GM19455 (cell line): ENCODE results near the gene FYB2.

Source experiments
- ATAC-seq: cut with Tn5 transposase; IDR thresholded peaks from one replicate; pipeline ENCODE4 v1.9.1; 2021; ENCODE audit not compliant: unreplicated experiment

Gene FYB2

DNA sequence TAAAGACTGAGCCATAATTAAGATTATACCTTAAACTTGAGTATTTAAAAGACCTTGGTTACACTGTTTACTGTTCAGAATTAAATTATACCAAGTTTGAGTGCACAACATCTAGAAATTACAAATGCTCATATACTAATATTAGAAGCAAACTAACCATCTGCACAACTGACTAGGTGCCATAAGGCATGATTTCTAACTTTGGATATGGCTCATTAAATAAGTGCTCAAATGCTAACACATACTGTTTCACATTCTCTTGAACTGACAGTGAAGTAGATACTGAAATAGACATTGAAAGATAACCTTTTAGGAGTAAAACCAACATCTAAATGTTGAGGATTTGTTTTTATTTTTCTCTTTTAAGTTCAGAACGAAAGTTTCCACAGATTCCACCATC, 100.0 kb downstream of the FYB2 start:
- ATAC-seq, result no peak

DNA sequence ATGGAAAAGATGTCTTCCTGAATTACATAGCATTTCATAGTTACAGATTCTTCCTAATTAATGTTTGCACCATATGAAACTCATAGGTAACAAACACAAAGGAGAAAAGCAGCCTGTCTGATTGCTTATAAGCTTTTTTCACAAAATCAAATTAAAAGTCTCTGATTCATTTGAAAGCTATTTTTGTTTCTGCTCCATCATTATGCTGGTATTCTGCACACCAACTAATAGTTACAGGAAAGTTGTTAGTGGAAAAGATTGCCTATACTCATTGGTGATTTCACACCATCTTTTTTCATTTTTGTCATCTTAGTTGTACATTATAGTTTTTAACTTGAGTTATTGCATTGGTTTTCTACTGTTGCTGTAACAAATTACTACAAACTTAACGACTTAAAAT, 104.0 kb downstream of the FYB2 start:
- ATAC-seq, result no peak

DNA sequence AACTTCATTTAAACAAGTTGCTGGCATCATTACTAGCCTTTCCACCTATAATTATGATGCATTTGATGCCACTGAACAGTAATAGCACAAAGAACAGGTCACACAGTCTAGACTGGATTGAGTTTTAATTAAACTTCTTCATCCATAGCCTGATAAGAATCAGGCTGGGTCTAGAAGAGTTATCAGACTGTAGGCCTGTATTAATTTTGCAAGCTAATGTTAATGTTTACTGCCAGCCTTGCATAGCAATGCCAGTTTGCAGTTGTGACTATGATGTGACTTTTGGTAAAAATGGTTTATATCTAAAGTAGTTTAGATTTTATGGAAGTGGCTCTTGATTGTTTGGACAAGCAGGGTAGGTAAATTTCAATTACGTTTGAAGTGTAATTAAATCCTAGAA, 106.1 kb downstream of the FYB2 start:
- ATAC-seq, result no peak

- ATAC-seq, result no peak
Observed at GRCh38 chr1:56712150-56712549, 107.1 kb downstream of the FYB2 start.

- no peak for ATAC-seq
Observed at GRCh38 chr1:56710646-56711045, 108.6 kb downstream of the FYB2 start.

- ATAC-seq, result no peak
Observed at GRCh38 chr1:56709995-56710394, 109.2 kb downstream of the FYB2 start.

GRCh38 chr1:56709269-56709880, 109.8 kb downstream of the FYB2 start:
- ATAC-seq, result peak; percentile 82

GRCh38 chr1:56707379-56707778, 111.8 kb downstream of the FYB2 start:
- no peak for ATAC-seq

- no peak for ATAC-seq
Observed at GRCh38 chr1:56703747-56704146, 115.5 kb downstream of the FYB2 start.

- no peak for ATAC-seq
Observed at GRCh38 chr1:56696663-56697062, 122.5 kb downstream of the FYB2 start.

DNA sequence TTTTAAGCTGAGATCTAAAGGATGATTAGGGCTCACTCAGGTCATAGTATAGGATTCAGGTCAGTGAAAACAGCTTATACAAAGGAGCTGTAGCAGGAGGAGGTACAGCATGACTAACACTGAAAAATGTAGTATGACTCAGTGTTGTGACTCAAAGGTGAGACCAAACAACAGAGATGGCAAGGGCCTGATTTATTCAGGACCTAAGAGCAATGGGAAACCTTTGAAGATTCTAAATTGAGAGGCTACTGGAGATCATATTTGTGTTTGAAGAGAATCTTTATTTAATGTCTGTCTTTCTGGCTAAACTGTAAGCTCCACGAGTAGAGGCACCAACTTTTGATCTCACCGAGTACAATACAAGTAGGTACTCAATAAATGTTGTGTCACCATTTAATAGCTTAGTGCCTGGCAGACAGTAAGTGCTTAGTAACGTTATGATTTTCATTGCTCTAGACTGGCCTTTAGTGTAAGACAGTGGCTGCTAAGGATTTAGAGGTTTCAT, 130.6 kb downstream of the FYB2 start:
- no peak for ATAC-seq

DNA sequence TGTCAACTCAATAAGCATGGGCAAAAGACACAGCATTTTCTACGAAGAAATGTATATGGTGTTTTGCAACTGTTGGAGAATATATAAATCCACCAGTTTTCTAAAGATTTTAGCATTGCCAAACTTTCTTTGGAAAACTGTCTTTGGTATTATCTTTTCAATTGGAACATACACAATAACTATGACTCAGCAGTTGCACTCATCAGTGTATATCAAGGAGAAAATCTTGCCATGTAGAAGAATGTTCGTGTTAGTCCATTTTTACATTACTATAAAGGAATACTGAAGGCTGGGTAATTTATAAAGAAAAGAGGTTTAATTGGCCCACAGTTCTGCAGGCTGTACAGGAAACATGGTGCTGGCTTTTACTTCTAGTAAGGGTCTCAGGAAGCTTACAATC, 133.0 kb downstream of the FYB2 start:
- ATAC-seq, result no peak

GRCh38 chr1:56683569-56683968, 135.6 kb downstream of the FYB2 start:
- no peak for ATAC-seq

DNA sequence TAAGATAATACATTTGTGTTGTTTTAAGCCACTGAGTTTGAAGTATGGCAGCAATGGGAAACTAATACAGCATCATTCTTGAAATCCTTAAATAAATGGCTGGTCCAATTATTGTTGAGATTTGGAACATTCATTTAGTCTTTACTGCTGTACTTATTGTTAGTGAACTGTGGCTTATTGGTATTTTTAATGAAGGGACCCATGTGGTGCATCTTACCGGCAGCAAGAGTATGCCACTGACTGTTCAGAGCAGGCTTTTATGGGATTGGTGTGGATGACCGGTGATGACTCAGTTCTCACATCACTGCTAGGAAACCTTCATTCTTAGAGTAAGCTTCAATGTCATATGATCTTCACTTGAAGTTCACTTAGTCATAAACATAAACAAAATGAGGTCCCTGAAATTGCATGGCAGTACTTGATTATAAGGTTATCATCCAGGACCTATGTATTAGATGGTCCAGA, 142.6 kb downstream of the FYB2 start:
- no peak for ATAC-seq

- ATAC-seq, result no peak
Observed at GRCh38 chr1:56675763-56676162, 143.4 kb downstream of the FYB2 start.

GRCh38 chr1:56672579-56672978, 146.6 kb downstream of the FYB2 start:
- no peak for ATAC-seq

DNA sequence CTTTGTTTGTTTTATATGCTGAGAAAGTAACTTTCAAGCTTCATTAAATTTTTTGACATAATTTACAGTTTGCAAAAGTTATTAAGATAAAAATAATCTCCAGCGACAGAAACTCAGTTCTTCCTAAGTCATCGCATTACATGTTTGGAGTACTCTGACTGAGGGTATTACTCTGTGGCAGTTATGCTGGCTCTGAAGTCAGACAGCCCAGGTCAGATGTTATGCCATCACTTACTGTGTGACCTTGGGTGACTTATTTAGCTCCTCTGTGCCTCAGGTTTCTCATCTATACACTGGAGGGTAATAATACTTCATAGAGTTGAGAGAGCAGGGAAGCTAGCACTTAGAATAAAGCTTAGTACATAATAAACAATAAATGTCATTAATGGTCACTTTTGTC, 147.7 kb downstream of the FYB2 start:
- no peak for ATAC-seq

- no peak for ATAC-seq
Observed at GRCh38 chr1:56671085-56671484, 148.1 kb downstream of the FYB2 start.

DNA sequence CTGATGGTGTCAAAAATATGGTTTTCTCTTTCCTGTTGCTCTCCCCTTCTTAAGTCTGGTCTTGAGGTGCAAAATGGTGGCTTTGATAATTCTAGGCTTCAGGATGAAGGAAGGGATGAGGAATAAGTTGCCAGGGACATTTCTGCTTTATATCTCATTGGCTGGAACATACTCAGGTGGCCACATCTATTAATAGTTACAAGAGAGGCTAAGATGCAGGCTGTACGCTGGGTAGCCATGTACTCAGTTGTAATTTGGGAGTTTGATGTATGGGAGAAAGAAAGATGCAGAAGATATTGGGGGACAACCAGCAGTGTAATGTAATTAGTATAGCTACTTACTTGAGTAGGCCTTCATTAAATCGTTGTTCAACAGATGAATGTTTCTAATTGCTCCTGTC, 148.9 kb downstream of the FYB2 start:
- ATAC-seq, result no peak
